ENCODE results near the gene RANGAP1. TPM values are rescaled to one million over a fixed set of nuclear protein-coding genes. Genes with fewer than 3 reads are reported as not detected.

The RANGAP1 gene
- total and polyA plus RNA-seq, 2 of the 8 experiments (the other 6 are each of a cell fraction or from before 2014, with no cell fraction given) = 121 to 171 TPM

DNA sequence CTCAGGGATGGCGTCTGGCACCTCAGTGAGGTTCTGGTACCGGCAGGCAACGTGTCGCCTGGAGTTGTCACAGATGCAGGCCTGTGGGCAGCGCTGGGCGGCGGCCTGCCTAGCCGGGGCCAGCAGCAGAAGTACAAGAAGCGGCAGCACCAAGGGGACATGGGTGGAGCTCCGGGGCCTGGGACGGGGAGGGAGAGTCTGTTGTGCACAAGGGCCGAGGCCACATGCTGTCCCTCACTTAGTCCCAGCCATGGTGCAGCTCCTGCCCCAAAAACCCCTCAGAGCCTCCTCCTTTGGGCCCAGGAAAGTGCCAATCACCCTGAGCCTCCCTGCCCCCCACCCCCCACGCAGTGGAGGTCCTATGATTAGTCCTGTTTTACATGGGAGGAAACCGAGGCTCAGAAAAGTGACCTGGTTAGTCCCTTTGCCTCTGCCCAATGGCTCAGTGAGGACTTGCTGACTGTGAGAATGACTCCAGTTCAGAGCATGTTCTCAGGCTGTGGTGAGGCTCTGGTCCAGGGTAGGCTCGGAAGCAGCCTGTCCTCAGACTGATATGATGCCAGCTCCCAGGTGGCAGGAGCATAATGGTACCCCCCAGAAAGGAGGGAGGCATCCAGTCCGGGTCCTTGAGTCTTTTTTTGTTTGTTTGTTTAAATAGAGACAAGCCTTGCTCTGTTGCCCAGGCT, 46.4 kb downstream of the RANGAP1 start:
- no peak overlapping the region for H2BK12ac ChIP-seq (ENCODE audit: low read depth, low read length)
- H3K4me2 ChIP-seq (ENCODE audit: insufficient read depth in 1 of 2, low read depth in 2 of 2, low read length in 2 of 2) = no peak overlapping the region
- peaks cover 2% of the 10 kb centered on the region; the same call in 1 of the 2 replicates for H3K23me2 ChIP-seq (ENCODE audit: low read depth, low read length)
- TF ChIP-seq NANOG (IDR thresholded peaks at IDR 0.05; ENCODE audit: insufficient read depth, low read depth, low read length, poor library complexity, severe bottlenecking) (no peak), SIN3A (conservative IDR thresholded peaks at IDR 0.05 in 1 of 2, IDR thresholded peaks at IDR 0.05 in 1 of 2; ENCODE audit: low read depth in 1 of 2, low read length in 2 of 2) (no peak), MAFK (IDR thresholded peaks at IDR 0.05; ENCODE audit: low read depth, low read length) (no peak)
- no peak overlapping the region for H3K27ac ChIP-seq (ENCODE audit: low read depth, low read length)
- WGBS, 2 experiments (ENCODE audit: extremely low coverage in 1 of 2, insufficient coverage in 1 of 2, insufficient read length in 1 of 2, insufficient replicate concordance in 2 of 2, low coverage in 1 of 2, low lambda C conversion rate in 2 of 2, missing lambda C conversion rate in 1 of 2) = 88% methylated on average over 16 of the region's 16 CpGs; no CpG with 5 or more reads in 1 of the 2 experiments
- FAIRE-seq (no peak), DNase-seq (ENCODE audit: low read depth in 1 of 2, low spot score in 2 of 2) (no peak)
- H3K9ac ChIP-seq (replicated peaks in 1 of 4; ENCODE audit: extremely low read depth in 1 of 4, low read depth in 3 of 4, low read length in 3 of 4) = no peak overlapping the region
- H4K20me1 ChIP-seq (replicated peaks in 1 of 2; ENCODE audit: control insufficient read depth in 1 of 2, insufficient read depth in 2 of 2, low read length in 2 of 2) = no peaks in the 10 kb centered on the region
- no peak overlapping the region for H2BK120ac ChIP-seq (replicated peaks; ENCODE audit: low read depth, low read length)
- peaks cover 0 to 4% (median 0%) of the 10 kb centered on the region in 4 experiments; a peak in 3 of 7 replicates for H3K27me3 ChIP-seq (replicated peaks in 1 of 4; ENCODE audit: control insufficient read depth in 3 of 4, extremely low read depth in 1 of 4, insufficient read depth in 3 of 4, low read length in 3 of 4)
- ChIA-PET CTCF (ENCODE audit: partially characterized antibody) (interaction anchor here (0.7 kb wide), 1 partner anchor 158 kb away, joined by 3 read pairs; no protein-coding TSS in a partner anchor), POLR2A (ENCODE audit: partially characterized antibody) (interaction anchor here (1.1 to 3.8 kb wide), 7 partner anchors 11 to 63 kb away, joined by 3 to 25 read pairs (median 3); no protein-coding TSS in a partner anchor)
- no peak overlapping the region for H3K4me3 ChIP-seq (ENCODE audit: extremely low read depth in 1 of 4, insufficient read depth in 2 of 4, low read depth in 3 of 4, low read length in 4 of 4)
- H3K36me3 ChIP-seq (ENCODE audit: control insufficient read depth in 2 of 4, insufficient read depth in 4 of 4, low read length in 3 of 4) = no peaks in the 10 kb centered on the region
- H4K8ac ChIP-seq (ENCODE audit: extremely low read depth, insufficient read depth, low read length) = no peak overlapping the region
- H3K79me1 ChIP-seq (ENCODE audit: low read depth, low read length) = no peaks in the 10 kb centered on the region
- H3K23ac ChIP-seq (ENCODE audit: insufficient read length) = no peak overlapping the region
- no peaks in the 10 kb centered on the region for H3K9me3 ChIP-seq (ENCODE audit: insufficient read depth in 2 of 2, low read depth in 1 of 2, low read length in 1 of 2)
- no peak overlapping the region for H2BK20ac ChIP-seq (ENCODE audit: low read length)
- H2BK5ac ChIP-seq (ENCODE audit: low read depth, low read length) = 0 out of 2 replicates have a peak overlapping the region, but pooled peaks have one; percentile 0
- H2AFZ ChIP-seq (ENCODE audit: low read length) = no peak overlapping the region
- H4K91ac ChIP-seq (replicated peaks; ENCODE audit: insufficient read length, low read length) = no peak overlapping the region
- no peak overlapping the region for H4K5ac ChIP-seq (ENCODE audit: insufficient read length, low read depth, low read length)
- no peak overlapping the region for H3K18ac ChIP-seq (ENCODE audit: extremely low read depth, low read length)
- H2AK5ac ChIP-seq (ENCODE audit: low read depth, low read length) = peak overlapping the region; percentile 48; the same call in 1 of the 2 replicates
- no peak overlapping the region for H3K4ac ChIP-seq (replicated peaks; ENCODE audit: insufficient read length, low read depth, low read length)
- H2BK15ac ChIP-seq (ENCODE audit: low read length) = peak overlapping the region; percentile 36; the same call in 1 of the 2 replicates
- H3K14ac ChIP-seq (ENCODE audit: insufficient read length) = no peak overlapping the region
- H3K4me1 ChIP-seq (replicated peaks in 1 of 4; ENCODE audit: control insufficient read depth in 3 of 4, insufficient read depth in 4 of 4, low read length in 3 of 4) = peaks cover 4 to 17% (median 11%) of the 10 kb centered on the region in 4 experiments; a peak in 6 of 7 replicates
- no peak overlapping the region for H3K56ac ChIP-seq (replicated peaks; ENCODE audit: insufficient read length, low read depth, low read length)
- H3K79me2 ChIP-seq (ENCODE audit: control insufficient read depth in 1 of 2, insufficient read depth in 2 of 2, low read length in 2 of 2) = no peaks in the 10 kb centered on the region
